A549 (cell line): ENCODE measurements around the gene LNPK. TPM values are rescaled to one million over a fixed set of nuclear protein-coding genes. Genes with fewer than 3 reads are reported as not detected.

Experiments
- ATAC-seq, 2 experiments: fragments of 200-7000 bp in 1 of 2; fragments of >200 bp in 1 of 2; cut with Nextera tagmentation in 1 of 2; cut with Tn5 transposase in 1 of 2; 3 replicates each; pipeline versions ENCODE4 v1.8.0 to v1.9.1; 2018 to 2020; ENCODE audit warnings: mild to moderate bottlenecking in 1 of 2, moderate library complexity in 1 of 2
- CTCF ChIA-PET: fragments of 300-600 bp; sonication (Branson Sonifier 250); formaldehyde crosslinking; extraction: SDS; loops from one replicate; lab custom pipeline; 2021; ENCODE audit warnings: antibody characterized with exemption, inconsistent platforms; lab: Yijun Ruan, JAX
- POLR2A ChIA-PET: fragments of 350-600 bp; formaldehyde crosslinking; extraction: SDS; loops from one replicate; lab custom pipeline; 2021; ENCODE audit warnings: antibody characterized with exemption, inconsistent platforms; lab: Yijun Ruan, JAX
- DNase-seq, 2 experiments: peaks; one replicate each; pipeline versions ENCODE4 v3.0.0 to v3.0.0-alpha.2; 2011 to 2016; ENCODE audit warnings: low read depth in 1 of 2, low spot score in 1 of 2
- FAIRE-seq: peaks from 2 replicates; lab custom pipeline; 2011; peaks lifted over from hg19 to GRCh38; lab: Jason Lieb, UNC
- H3K27ac ChIP-seq, 2 experiments: fragments of >200 bp; sonication (Bioruptor Twin); formaldehyde crosslinking; 3 replicates each; pipeline ENCODE4 v1.5.1; 2016 to 2017
- H3K4me1 ChIP-seq: fragments of >200 bp; sonication (Bioruptor Twin); formaldehyde crosslinking; 3 replicates; pipeline ENCODE4 v1.6.1; 2016
- H3K4me2 ChIP-seq: fragments of >200 bp; sonication (Bioruptor Twin); formaldehyde crosslinking; 3 replicates; pipeline ENCODE4 v1.6.1; 2016
- H3K4me3 ChIP-seq: fragments of >200 bp; sonication (Bioruptor Twin); formaldehyde crosslinking; 3 replicates; pipeline ENCODE4 v1.5.1; 2016
- H3K9me3 ChIP-seq: fragments of >200 bp; sonication (Bioruptor Twin); formaldehyde crosslinking; 3 replicates; pipeline ENCODE4 v1.6.1; 2016
- ATOH8 ChIP-seq: fragments of 250-450 bp; sonication (Bioruptor Pico); IDR thresholded peaks from 2 replicates; pipeline ENCODE4 v1.5.0; 2020; ENCODE audit warnings: low read depth, mild to moderate bottlenecking, moderate library complexity
- BHLHE40 ChIP-seq: IDR thresholded peaks from 2 replicates; pipeline ENCODE4 v1.6.1; 2012; ENCODE audit warnings: low read depth, low read length, inconsistent platforms
- CBX8 ChIP-seq: fragments of 200-600 bp; sonication (generic); IDR thresholded peaks from 2 replicates; pipeline ENCODE4 v1.6.1; 2016
- CHD4 ChIP-seq: fragments of 200-600 bp; sonication (generic); IDR thresholded peaks from 2 replicates; pipeline ENCODE4 v1.6.1; 2016; ENCODE audit warnings: antibody characterized with exemption, mild to moderate bottlenecking, borderline replicate concordance
- EHF ChIP-seq: fragments of 250-450 bp; sonication (Bioruptor Pico); IDR thresholded peaks from 2 replicates; pipeline ENCODE4 v1.5.0; 2020; ENCODE audit warnings: mild to moderate bottlenecking
- ESRRA ChIP-seq: fragments of 150-350 bp; IDR thresholded peaks from 2 replicates; pipeline ENCODE4 v1.6.1; 2014; ENCODE audit warnings: mild to moderate bottlenecking, low read length, borderline replicate concordance
- FOXS1 ChIP-seq: fragments of 250-450 bp; sonication (Bioruptor Pico); IDR thresholded peaks from 2 replicates; pipeline ENCODE4 v1.5.0; 2020; ENCODE audit warnings: mild to moderate bottlenecking, moderate library complexity
- HDAC2 ChIP-seq: fragments of 200-600 bp; sonication (generic); IDR thresholded peaks from 2 replicates; pipeline ENCODE4 v1.6.1; 2016
- HES2 ChIP-seq: fragments of >200 bp; sonication (Bioruptor Twin); formaldehyde crosslinking; IDR thresholded peaks from 2 replicates; pipeline ENCODE4 v1.6.1; 2016
- HOXA7 ChIP-seq: fragments of 250-450 bp; sonication (Bioruptor Pico); IDR thresholded peaks from 2 replicates; pipeline ENCODE4 v1.5.0; 2020; ENCODE audit warnings: mild to moderate bottlenecking, moderate library complexity
- KDM1A ChIP-seq: fragments of 200-600 bp; sonication (generic); IDR thresholded peaks from 2 replicates; pipeline ENCODE4 v1.6.1; 2016; ENCODE audit warnings: low read depth, mild to moderate bottlenecking
- KDM5A ChIP-seq: fragments of 200-600 bp; sonication (generic); IDR thresholded peaks from 2 replicates; pipeline ENCODE4 v1.6.1; 2016; ENCODE audit warnings: antibody characterized with exemption, mild to moderate bottlenecking
- MAFK ChIP-seq: fragments of 450-650 bp; IDR thresholded peaks from 2 replicates; pipeline ENCODE4 v1.6.1; 2014; ENCODE audit not compliant: partially characterized antibody
- MAZ ChIP-seq: fragments of 150-350 bp; IDR thresholded peaks from 2 replicates; pipeline ENCODE4 v1.6.1; 2014; ENCODE audit warnings: antibody characterized with exemption, low read depth, low read length, borderline replicate concordance
- NFE2L2 ChIP-seq: fragments of 150-350 bp; conservative IDR thresholded peaks from 2 replicates; pipeline ENCODE4 v1.6.1; 2014; ENCODE audit warnings: low read length
- NPAS2 ChIP-seq: fragments of 250-450 bp; sonication (Bioruptor Pico); IDR thresholded peaks from 2 replicates; pipeline ENCODE4 v1.8.0; 2022; ENCODE audit warnings: mild to moderate bottlenecking, moderate library complexity, borderline replicate concordance
- POLR2AphosphoS2 ChIP-seq: conservative IDR thresholded peaks from 2 replicates; pipeline ENCODE4 v1.6.1; 2012; ENCODE audit warnings: low read length, improper control_type of control experiment, inconsistent platforms
- RNF2 ChIP-seq: fragments of 200-600 bp; sonication (generic); IDR thresholded peaks from 2 replicates; pipeline ENCODE4 v1.6.1; 2016; ENCODE audit warnings: low read depth, mild to moderate bottlenecking, antibody characterized with exemption, moderate library complexity, borderline replicate concordance
- SREBF2 ChIP-seq: fragments of 450-650 bp; IDR thresholded peaks from 2 replicates; pipeline ENCODE4 v1.6.1; 2014; ENCODE audit warnings: mild to moderate bottlenecking, moderate library complexity
- TFCP2L1 ChIP-seq: fragments of 250-450 bp; sonication (Bioruptor Pico); IDR thresholded peaks from 2 replicates; pipeline ENCODE4 v1.5.0; 2021; ENCODE audit warnings: mild to moderate bottlenecking
- USF2 ChIP-seq: fragments of 450-650 bp; IDR thresholded peaks from 2 replicates; pipeline ENCODE4 v1.6.1; 2014; ENCODE audit warnings: antibody characterized with exemption
- ZFP36 ChIP-seq: fragments of 450-650 bp; IDR thresholded peaks from 2 replicates; pipeline ENCODE4 v1.6.1; 2014; ENCODE audit warnings: borderline replicate concordance; ENCODE audit not compliant: partially characterized antibody
- ZNF302 ChIP-seq: fragments of 250-450 bp; sonication (Bioruptor Pico); IDR thresholded peaks from 2 replicates; pipeline ENCODE4 v1.9.0; 2021; ENCODE audit warnings: inconsistent platforms, mild to moderate bottlenecking, moderate library complexity
- WGBS: methylation state at CpG from one replicate; pipeline ENCODE4 v1.1.6; 2017; ENCODE audit errors: missing lambda C conversion rate; 5-methylcytosine and 5-hydroxymethylcytosine counted together
- polyA plus RNA-seq, 4 experiments: library from polyadenylated mRNA; depleted of rRNA in 3 of 4; stranded (reverse); fragments of >200 nt; fragmentation: RNase III in 1 of 4; extraction: RNeasy Plus Mini Kit Qiagen cat#74134 plus additional on column Dnase treatment in 1 of 4; gene quantifications; 2 replicates in 3 of 4; 3 replicates in 1 of 4; pipeline ENCODE4 v1.2.3, GENCODE V29; 2011 to 2017
- TF ChIP-seq, protein P1 (sequence below): fragments of >200 bp; sonication (Bioruptor Twin); formaldehyde crosslinking; IDR thresholded peaks from 3 replicates; pipeline ENCODE4 v1.6.1; 2016
- TF ChIP-seq, protein P2 (sequence below): IDR thresholded peaks from 2 replicates; pipeline ENCODE4 v1.6.1; 2012
- TF ChIP-seq, protein P3 (sequence below): fragments of 150-350 bp; IDR thresholded peaks from 2 replicates; pipeline ENCODE4 v1.6.1; 2014; ENCODE audit warnings: low read depth, mild to moderate bottlenecking, low read length

The LNPK gene
- polyA plus RNA-seq, 2 of the 4 experiments (the other 2 are of a cell fraction), result 13.1 to 24.7 TPM

- Histone ChIP-seq H3K27ac (no peak overlapping the region), H3K9me3 (no peaks in the 10 kb centered on the region), H3K4me3 (no peak overlapping the region), H3K4me2 (no peak overlapping the region)
- WGBS, result 22% methylated on average over 3 of the region's 3 CpGs
- ChIA-PET CTCF (no interaction called here), POLR2A (no interaction called here)
- no peak for DNase-seq
- ATAC-seq, result peak in 1 of 2 experiments; percentile 38; a peak in 2 of 6 replicates
- FAIRE-seq, result no peak
- no peak for TF ChIP-seq MAZ
- no peak for TF ChIP-seq NFE2L2
- TF ChIP-seq NPAS2 (CRISPR knock-in tag), result no peak
- no peak for TF ChIP-seq MAFK
- TF ChIP-seq BHLHE40, result no peak
- TF ChIP-seq, protein P1, sequence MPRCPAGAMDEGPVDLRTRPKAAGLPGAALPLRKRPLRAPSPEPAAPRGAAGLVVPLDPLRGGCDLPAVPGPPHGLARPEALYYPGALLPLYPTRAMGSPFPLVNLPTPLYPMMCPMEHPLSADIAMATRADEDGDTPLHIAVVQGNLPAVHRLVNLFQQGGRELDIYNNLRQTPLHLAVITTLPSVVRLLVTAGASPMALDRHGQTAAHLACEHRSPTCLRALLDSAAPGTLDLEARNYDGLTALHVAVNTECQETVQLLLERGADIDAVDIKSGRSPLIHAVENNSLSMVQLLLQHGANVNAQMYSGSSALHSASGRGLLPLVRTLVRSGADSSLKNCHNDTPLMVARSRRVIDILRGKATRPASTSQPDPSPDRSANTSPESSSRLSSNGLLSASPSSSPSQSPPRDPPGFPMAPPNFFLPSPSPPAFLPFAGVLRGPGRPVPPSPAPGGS, result no peak
- no peak for TF ChIP-seq HOXA7
- TF ChIP-seq, all 56 proteins: peak for 0
- no peaks in the 10 kb centered on the region for H3K4me1 ChIP-seq
These were observed 122.4 kb downstream of the LNPK start for GRCh38 chr2:175879679-175880078.

DNA sequence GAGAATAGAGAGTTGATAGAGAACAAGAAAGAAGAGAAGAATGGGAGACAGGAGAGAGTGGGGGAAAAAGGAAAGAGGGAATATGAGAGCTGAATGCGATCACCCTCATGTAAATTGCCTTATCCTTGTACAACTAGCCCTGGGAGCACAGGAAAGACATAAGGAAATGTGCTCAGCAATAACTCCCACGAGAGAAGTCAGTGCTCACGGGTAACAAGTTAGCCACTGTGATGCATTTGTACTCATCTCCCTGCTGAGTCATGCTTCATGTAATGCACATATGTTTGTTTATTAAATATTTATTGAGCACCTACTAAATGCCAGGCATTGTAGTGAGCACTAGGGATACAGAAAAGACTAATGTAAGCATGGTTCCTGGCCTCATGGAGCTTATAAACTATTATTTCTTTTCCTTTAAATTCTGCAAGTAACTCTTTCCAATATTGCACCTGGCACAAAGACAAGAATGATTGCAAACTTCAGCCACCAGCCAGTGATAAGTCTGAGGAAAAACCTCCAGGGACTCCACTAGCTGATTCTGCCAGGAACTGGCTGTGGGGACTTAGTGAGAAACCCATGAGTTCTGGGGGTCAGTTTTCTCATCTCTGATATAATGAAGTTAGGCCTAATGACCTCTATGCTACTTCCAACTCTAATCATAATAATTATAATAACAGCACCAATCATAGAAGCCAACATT, 124.1 kb downstream of the LNPK start:
- WGBS, result 7% methylated on average over 3 of the region's 3 CpGs
- POLR2A ChIA-PET, result no interaction called here
- CTCF ChIA-PET, result no interaction called here
- FAIRE-seq (no peak), ATAC-seq (no peak), DNase-seq (peak in 1 of 2 experiments; percentile 4)
- Histone ChIP-seq H3K4me3 (no peak overlapping the region), H3K9me3 (no peaks in the 10 kb centered on the region), H3K4me1 (no peaks in the 10 kb centered on the region), H3K27ac (no peak overlapping the region), H3K4me2 (no peak overlapping the region)
- TF ChIP-seq EHF (CRISPR knock-in tag), result no peak
- TF ChIP-seq USF2, result no peak
- TF ChIP-seq MAFK, result no peak
- TF ChIP-seq RNF2, result no peak
- no peak for TF ChIP-seq ESRRA
- TF ChIP-seq SREBF2, result no peak
- TF ChIP-seq FOXS1, result no peak
- TF ChIP-seq, protein P2, sequence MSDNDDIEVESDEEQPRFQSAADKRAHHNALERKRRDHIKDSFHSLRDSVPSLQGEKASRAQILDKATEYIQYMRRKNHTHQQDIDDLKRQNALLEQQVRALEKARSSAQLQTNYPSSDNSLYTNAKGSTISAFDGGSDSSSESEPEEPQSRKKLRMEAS, result no peak
- TF ChIP-seq NPAS2 (CRISPR knock-in tag), result no peak
- no peak for TF ChIP-seq TFCP2L1 (CRISPR knock-in tag)

- TF ChIP-seq HES2 (no peak), SREBF2 (no peak), BHLHE40 (no peak), KDM1A (no peak), ATOH8 (no peak), CHD4 (no peak), ZFP36 (no peak), USF2 (no peak), ZNF302 (CRISPR knock-in tag) (no peak), HDAC2 (no peak), POLR2AphosphoS2 (no peak), CBX8 (no peak), KDM5A (no peak)
- TF ChIP-seq, protein P3, sequence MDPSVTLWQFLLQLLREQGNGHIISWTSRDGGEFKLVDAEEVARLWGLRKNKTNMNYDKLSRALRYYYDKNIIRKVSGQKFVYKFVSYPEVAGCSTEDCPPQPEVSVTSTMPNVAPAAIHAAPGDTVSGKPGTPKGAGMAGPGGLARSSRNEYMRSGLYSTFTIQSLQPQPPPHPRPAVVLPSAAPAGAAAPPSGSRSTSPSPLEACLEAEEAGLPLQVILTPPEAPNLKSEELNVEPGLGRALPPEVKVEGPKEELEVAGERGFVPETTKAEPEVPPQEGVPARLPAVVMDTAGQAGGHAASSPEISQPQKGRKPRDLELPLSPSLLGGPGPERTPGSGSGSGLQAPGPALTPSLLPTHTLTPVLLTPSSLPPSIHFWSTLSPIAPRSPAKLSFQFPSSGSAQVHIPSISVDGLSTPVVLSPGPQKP, result no peak
- Histone ChIP-seq H3K4me3 (no peak overlapping the region), H3K9me3 (no peaks in the 10 kb centered on the region), H3K4me2 (no peak overlapping the region), H3K27ac (no peak overlapping the region), H3K4me1 (no peaks in the 10 kb centered on the region)
- 4% methylated on average over 3 of the region's 3 CpGs for WGBS
- ChIA-PET POLR2A (no interaction called here), CTCF (no interaction called here)
- no peak for ATAC-seq
- no peak for DNase-seq
- no peak for FAIRE-seq
These were observed 127.8 kb downstream of the LNPK start for GRCh38 chr2:175874291-175874690.
